ENCODE data around the gene AGBL3. TPM values are rescaled to one million over a fixed set of nuclear protein-coding genes. Genes with fewer than 3 reads are reported as not detected.

AGBL3 gene
- total and polyA plus RNA-seq, 9 donors, result 2.0 to 8.1 (median 4.2) TPM

DNA sequence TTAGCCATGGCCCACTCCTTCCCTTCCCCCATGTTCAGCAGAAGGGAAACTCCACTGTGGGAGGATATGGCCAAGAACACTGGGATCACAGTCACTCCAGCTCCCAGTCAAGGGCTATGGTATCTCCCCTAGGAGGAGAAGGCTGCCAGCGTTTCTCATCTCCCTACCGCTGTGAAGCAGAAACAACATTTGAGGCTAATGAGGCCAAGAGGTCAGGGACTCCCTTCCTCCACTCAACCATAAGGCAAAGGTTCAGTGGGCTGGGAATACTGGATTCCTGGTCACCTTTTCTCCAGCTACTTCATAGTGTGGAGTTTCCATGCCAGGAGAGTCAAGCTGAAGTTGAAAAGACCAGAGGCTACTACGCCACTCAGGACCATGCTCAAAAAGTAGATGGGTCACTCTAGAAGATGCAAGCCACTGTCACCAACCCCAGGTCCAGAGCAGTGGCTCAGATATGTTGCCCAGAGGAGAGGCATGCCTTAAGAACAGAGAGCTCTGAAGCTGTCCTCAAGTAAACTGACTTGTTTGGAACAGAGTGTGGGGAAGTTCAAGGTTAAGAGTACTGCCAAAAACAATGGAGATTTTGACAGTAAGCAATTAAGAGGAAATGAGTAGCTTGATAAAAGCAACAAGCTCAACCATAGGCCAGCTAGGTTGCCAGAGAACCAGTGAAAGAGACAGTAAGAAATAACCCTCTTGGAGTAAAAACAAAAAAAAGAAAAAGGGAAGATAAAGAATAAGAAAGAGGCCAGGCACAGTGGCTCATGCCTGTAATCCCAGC is 157.8 kb downstream of the AGBL3 start:
- Histone ChIP-seq H3K27ac (peak overlapping the region in 1 of 2 donors; percentile 58), H3K4me1 (ENCODE audit: insufficient read depth) (peaks cover 11% of the 10 kb centered on the region), H3K36me3 (no peaks in the 10 kb centered on the region), H3K4me3 (no peak overlapping the region), H3K9me3 (no peaks in the 10 kb centered on the region), H3K27me3 (no peaks in the 10 kb centered on the region)
- 31 to 51% (median 33%) methylated on average over 3 of the region's 3 CpGs for WGBS, 3 donors
- peak in 1 of 5 donors; percentile 53 for DNase-seq
- intact Hi-C loops (cut with DNase I), result no loop called here
- TF ChIP-seq, protein P1, sequence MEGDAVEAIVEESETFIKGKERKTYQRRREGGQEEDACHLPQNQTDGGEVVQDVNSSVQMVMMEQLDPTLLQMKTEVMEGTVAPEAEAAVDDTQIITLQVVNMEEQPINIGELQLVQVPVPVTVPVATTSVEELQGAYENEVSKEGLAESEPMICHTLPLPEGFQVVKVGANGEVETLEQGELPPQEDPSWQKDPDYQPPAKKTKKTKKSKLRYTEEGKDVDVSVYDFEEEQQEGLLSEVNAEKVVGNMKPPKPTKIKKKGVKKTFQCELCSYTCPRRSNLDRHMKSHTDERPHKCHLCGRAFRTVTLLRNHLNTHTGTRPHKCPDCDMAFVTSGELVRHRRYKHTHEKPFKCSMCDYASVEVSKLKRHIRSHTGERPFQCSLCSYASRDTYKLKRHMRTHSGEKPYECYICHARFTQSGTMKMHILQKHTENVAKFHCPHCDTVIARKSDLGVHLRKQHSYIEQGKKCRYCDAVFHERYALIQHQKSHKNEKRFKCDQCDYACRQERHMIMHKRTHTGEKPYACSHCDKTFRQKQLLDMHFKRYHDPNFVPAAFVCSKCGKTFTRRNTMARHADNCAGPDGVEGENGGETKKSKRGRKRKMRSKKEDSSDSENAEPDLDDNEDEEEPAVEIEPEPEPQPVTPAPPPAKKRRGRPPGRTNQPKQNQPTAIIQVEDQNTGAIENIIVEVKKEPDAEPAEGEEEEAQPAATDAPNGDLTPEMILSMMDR (IDR thresholded peaks at IDR 0.05), result no peak
- TF ChIP-seq POLR2A (IDR thresholded peaks at IDR 0.05), result no peak
- TF ChIP-seq EP300 (IDR thresholded peaks at IDR 0.05), result no peak

DNA sequence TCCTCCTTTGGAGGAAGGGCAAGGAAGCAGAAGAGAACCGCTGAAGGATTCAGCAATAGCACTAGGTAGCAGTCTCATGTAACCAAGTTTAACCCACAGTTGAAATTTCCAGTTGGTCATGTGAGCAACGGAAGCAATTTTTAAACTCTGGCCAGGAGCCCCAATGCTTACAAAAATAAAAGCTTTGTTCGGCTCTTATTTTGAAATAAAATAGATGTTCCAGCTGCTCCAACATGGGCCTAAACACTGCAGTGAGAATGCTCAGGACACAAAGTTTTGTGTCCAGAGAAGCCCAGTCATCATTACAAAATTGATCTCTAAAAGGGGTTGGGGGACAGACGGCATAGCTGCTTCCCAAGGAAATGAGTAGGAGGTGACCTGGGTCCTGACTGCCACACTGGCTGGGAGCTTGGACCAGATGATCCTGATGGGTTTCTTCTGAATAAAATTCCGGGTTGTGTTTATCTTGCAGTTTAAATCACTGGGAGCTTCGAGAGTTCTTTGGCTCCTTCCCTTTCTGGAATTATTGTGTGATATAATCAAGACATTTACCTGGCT is 161.1 kb downstream of the AGBL3 start:
- 0 to 7% (median 1%) methylated on average over 6 of the region's 6 CpGs for WGBS, 3 donors
- H3K36me3 ChIP-seq, result no peaks in the 10 kb centered on the region
- intact Hi-C loops (cut with DNase I), result loop anchor here in 1 of 4 donors (5.0 kb wide), 1 partner anchor 150 kb away; no protein-coding TSS in a partner anchor
- DNase-seq, result peak in 1 of 5 donors; percentile 53
- H3K4me1 ChIP-seq (ENCODE audit: insufficient read depth), result peaks cover 13% of the 10 kb centered on the region
- no peaks in the 10 kb centered on the region for H3K27me3 ChIP-seq
- TF ChIP-seq EP300 (IDR thresholded peaks at IDR 0.05) (no peak), POLR2A (IDR thresholded peaks at IDR 0.05) (no peak)
- TF ChIP-seq, protein P1 (IDR thresholded peaks at IDR 0.05), result no peak
- H3K27ac ChIP-seq, result peak overlapping the region; percentile 66 to 89
- peak overlapping the region; percentile 36 for H3K4me3 ChIP-seq
- H3K9me3 ChIP-seq, result no peaks in the 10 kb centered on the region

DNA sequence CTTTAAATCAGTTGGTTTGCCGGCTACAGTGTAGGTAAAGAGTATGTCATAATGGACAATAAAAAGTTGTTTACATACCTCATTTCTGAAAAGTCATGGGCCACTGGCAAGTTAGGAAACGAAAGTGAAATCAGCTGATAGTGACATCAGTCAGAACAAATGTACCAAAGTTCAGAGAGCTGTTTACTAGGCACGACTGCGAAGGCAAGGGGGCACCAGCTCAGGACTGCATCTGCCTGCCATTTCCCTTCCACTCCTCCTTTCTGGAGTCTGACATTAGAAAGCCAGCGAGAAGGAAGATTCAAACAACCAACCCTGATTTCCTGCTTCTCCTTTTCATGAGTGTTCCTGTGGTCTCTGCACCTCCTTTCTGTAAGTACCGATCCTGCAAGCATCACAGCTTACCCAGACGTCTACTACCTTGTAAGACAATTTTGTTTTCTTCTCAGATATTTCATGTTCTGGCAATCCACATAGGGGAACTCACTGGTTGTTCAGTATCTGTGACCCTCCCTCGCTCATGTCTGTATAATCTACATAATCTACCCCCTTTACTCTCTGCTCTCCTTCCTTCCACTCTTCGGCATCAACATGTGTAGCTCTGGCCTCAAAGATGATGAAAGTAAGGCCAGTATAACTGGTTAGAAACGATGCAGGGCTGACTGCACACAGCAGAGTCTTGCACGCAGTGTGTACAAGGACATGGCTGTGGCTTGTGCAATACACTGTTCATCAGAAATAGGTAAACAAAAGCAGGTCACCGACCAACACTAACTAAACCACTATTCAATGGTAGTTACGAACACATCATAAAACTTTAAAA is 161.8 kb downstream of the AGBL3 start, which contains the start of gene TMEM140:
TMEM140 (plus strand) TSS at position 174 of the 823 bp plus-strand sequence. CDS start 16,370 bp downstream, outside the sequence.
- TF ChIP-seq EP300 (IDR thresholded peaks at IDR 0.05), result no peak
- TF ChIP-seq POLR2A (IDR thresholded peaks at IDR 0.05), result peak; percentile 28
- 14 to 24% (median 17%) methylated on average over 13 of the region's 13 CpGs for WGBS, 3 donors
- no peaks in the 10 kb centered on the region for H3K9me3 ChIP-seq
- peaks cover 13% of the 10 kb centered on the region for H3K4me1 ChIP-seq (ENCODE audit: insufficient read depth)
- peak within 1 kb of the TSS; percentile 36 for H3K4me3 ChIP-seq
- peak within 1 kb of the TSS; percentile 66 to 89 for H3K27ac ChIP-seq
- no peaks in the 10 kb centered on the region for H3K27me3 ChIP-seq
- peak in 2 of 5 donors; percentile 42 to 57 for DNase-seq
- intact Hi-C loops (cut with DNase I), result loop anchor here in 1 of 4 donors (5.0 kb wide), 1 partner anchor 151 kb away; no protein-coding TSS in a partner anchor
- no peaks in the 10 kb centered on the region for H3K36me3 ChIP-seq

DNA sequence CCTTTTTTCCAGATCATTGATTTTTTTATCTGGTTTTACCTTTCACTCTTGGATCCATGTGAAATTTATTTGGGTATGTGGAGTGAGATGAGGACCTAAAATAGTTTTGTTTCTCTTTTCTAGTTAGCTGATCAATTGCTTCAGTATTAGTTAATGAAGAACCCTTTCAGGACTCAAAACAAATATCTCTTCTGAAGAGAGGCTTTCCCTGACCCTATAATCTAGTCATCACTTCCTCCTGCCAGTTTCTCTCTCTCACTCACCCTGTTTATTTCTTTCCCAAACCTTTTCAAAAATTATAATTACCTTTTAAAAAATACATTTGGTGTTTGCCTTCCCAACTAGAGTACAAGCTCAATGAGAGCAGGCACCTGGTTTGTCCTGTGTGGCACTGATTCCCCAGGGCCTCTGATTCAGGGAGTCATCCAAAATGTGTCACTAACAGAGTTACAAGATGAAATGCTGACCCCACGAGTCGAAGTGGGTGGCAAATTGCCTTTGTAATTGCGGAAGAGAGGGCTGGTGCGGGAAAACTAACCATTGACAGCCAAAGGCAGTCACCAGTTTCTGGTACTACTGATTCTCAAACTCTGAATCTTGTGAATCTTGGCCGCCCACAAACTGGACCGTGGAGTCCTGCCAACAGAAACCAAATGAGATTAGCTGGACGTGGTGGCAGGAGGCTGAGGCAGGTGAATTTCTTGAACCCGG is 163.9 kb downstream of the AGBL3 start:
- intact Hi-C loops (cut with DNase I), result no loop called here
- 57 to 82% (median 78%) methylated on average over 8 of the region's 8 CpGs for WGBS, 3 donors
- H3K4me3 ChIP-seq, result no peak overlapping the region
- H3K36me3 ChIP-seq, result no peaks in the 10 kb centered on the region
- H3K4me1 ChIP-seq (ENCODE audit: insufficient read depth), result peaks cover 5% of the 10 kb centered on the region
- peak in 1 of 5 donors; percentile 23 for DNase-seq
- TF ChIP-seq EP300 (IDR thresholded peaks at IDR 0.05) (no peak), POLR2A (IDR thresholded peaks at IDR 0.05) (no peak)
- TF ChIP-seq, protein P1 (IDR thresholded peaks at IDR 0.05), result no peak
- no peaks in the 10 kb centered on the region for H3K9me3 ChIP-seq
- no peaks in the 10 kb centered on the region for H3K27me3 ChIP-seq
- no peak overlapping the region for H3K27ac ChIP-seq

All from ovary (tissue), 9 donors.